H1 (cell line): Measurements from ENCODE around the gene SBK1. TPM values are rescaled to one million over a fixed set of nuclear protein-coding genes. Genes with fewer than 3 reads are reported as not detected.

Source experiments
- CTCF ChIA-PET: fragments of 300-600 bp; sonication (Branson Sonifier 250); formaldehyde crosslinking; loops from one replicate; lab custom pipeline; 2021; ENCODE audit not compliant: partially characterized antibody; lab: Charles Lee
- POLR2A ChIA-PET: fragments of 300-600 bp; sonication (Branson Sonifier 250); formaldehyde crosslinking; loops from one replicate; lab custom pipeline; 2021; ENCODE audit warnings: inconsistent platforms; ENCODE audit not compliant: partially characterized antibody; lab: Charles Lee
- DNase-seq, 2 experiments: peaks; one replicate each; pipeline versions ENCODE4 v3.0.0 to v3.0.0-alpha.2; 2010 to 2022; ENCODE audit warnings: low spot score in 2 of 2, low read depth in 1 of 2, mixed read lengths in 1 of 2
- FAIRE-seq: peaks from 2 replicates; lab custom pipeline; 2011; peaks lifted over from hg19 to GRCh38; lab: Jason Lieb, UNC
- H2AFZ ChIP-seq: 2 replicates; pipeline ENCODE4 v1.8.1; 2012; ENCODE audit warnings: low read length, inconsistent platforms
- H2AK5ac ChIP-seq: 2 replicates; pipeline ENCODE4 v1.6.1; 2013; ENCODE audit warnings: low read depth, low read length
- H2BK120ac ChIP-seq: replicated peaks from 2 replicates; pipeline ENCODE3; 2013; ENCODE audit warnings: low read depth, low read length, inconsistent platforms
- H2BK12ac ChIP-seq: 2 replicates; pipeline ENCODE4 v1.6.1; 2013; ENCODE audit warnings: low read depth, low read length
- H2BK15ac ChIP-seq: 2 replicates; pipeline ENCODE4 v1.6.1; 2013; ENCODE audit warnings: low read length
- H2BK20ac ChIP-seq: 2 replicates; pipeline ENCODE4 v1.6.1; 2013; ENCODE audit warnings: low read length
- H2BK5ac ChIP-seq: 2 replicates; pipeline ENCODE4 v1.6.1; 2013; ENCODE audit warnings: low read depth, low read length
- H3K14ac ChIP-seq: 2 replicates; pipeline ENCODE4 v1.6.1; 2013; ENCODE audit warnings: inconsistent platforms; ENCODE audit not compliant: insufficient read length
- H3K18ac ChIP-seq: 2 replicates; pipeline ENCODE4 v1.6.1; 2013; ENCODE audit warnings: low read length; ENCODE audit errors: extremely low read depth
- H3K23ac ChIP-seq: 2 replicates; pipeline ENCODE4 v1.6.1; 2013; ENCODE audit warnings: inconsistent platforms; ENCODE audit not compliant: insufficient read length
- H3K23me2 ChIP-seq: 2 replicates; pipeline ENCODE4 v1.6.1; 2013; ENCODE audit warnings: low read depth, low read length
- H3K27ac ChIP-seq: 2 replicates; pipeline ENCODE4 v1.6.1; 2011; ENCODE audit warnings: low read depth, low read length, inconsistent platforms
- H3K27me3 ChIP-seq, 4 experiments: replicated peaks in 1 of 4; 1 replicate in 1 of 4; 2 replicates in 3 of 4; pipeline versions ENCODE4 v1.6.1 to v1.8.1; 2011 to 2013; ENCODE audit warnings: low read length in 3 of 4, mild to moderate bottlenecking in 3 of 4, inconsistent platforms in 2 of 4, mixed read lengths in 2 of 4, moderate library complexity in 1 of 4; ENCODE audit not compliant: control insufficient read depth in 3 of 4, insufficient read depth in 3 of 4; ENCODE audit errors: extremely low read depth in 1 of 4
- H3K36me3 ChIP-seq, 4 experiments: 2 replicates each; pipeline versions ENCODE4 v1.6.1 to v1.8.1; 2011 to 2013; ENCODE audit warnings: mild to moderate bottlenecking in 4 of 4, low read length in 3 of 4, moderate library complexity in 2 of 4, control low read depth in 1 of 4, inconsistent platforms in 1 of 4; ENCODE audit not compliant: insufficient read depth in 4 of 4, control insufficient read depth in 2 of 4
- H3K4ac ChIP-seq: replicated peaks from 2 replicates; pipeline ENCODE3; 2013; ENCODE audit warnings: low read length, low read depth, mixed read lengths, inconsistent platforms; ENCODE audit not compliant: insufficient read length
- H3K4me1 ChIP-seq, 4 experiments: replicated peaks in 1 of 4; 1 replicate in 1 of 4; 2 replicates in 3 of 4; pipeline versions ENCODE4 v1.6.1 to v1.8.1; 2011 to 2013; ENCODE audit warnings: low read length in 3 of 4, inconsistent platforms in 2 of 4, mixed read lengths in 1 of 4; ENCODE audit not compliant: insufficient read depth in 4 of 4, control insufficient read depth in 3 of 4
- H3K4me2 ChIP-seq, 2 experiments: 2 replicates each; pipeline versions ENCODE4 v1.6.1 to v1.8.1; 2011 to 2013; ENCODE audit warnings: low read depth in 2 of 2, low read length in 2 of 2, control low read depth in 1 of 2, inconsistent platforms in 1 of 2, mild to moderate bottlenecking in 1 of 2; ENCODE audit not compliant: insufficient read depth in 1 of 2
- H3K4me3 ChIP-seq, 4 experiments: fragments of 200-600, 300-600 bp in 1 of 4; sonication (generic), shearing (Covaris generic), sonication (Bioruptor Twin) in 1 of 4; 2 replicates each; pipeline versions ENCODE4 v1.5.1 to v1.8.1; 2011 to 2016; ENCODE audit warnings: low read length in 4 of 4, low read depth in 3 of 4, control low read depth in 2 of 4, inconsistent platforms in 2 of 4, mild to moderate bottlenecking in 2 of 4, mixed read lengths in 1 of 4, moderate library complexity in 1 of 4; ENCODE audit not compliant: insufficient read depth in 2 of 4; ENCODE audit errors: extremely low read depth in 1 of 4
- H3K56ac ChIP-seq: replicated peaks from 2 replicates; pipeline ENCODE3; 2013; ENCODE audit warnings: low read depth, mild to moderate bottlenecking, mixed read lengths, low read length, inconsistent platforms; ENCODE audit not compliant: insufficient read length
- H3K79me1 ChIP-seq: 2 replicates; pipeline ENCODE4 v1.6.1; 2013; ENCODE audit warnings: low read depth, low read length, control low read depth
- H3K79me2 ChIP-seq, 2 experiments: 2 replicates each; pipeline versions ENCODE4 v1.6.1 to v1.8.1; 2012 to 2013; ENCODE audit warnings: low read length in 2 of 2, mild to moderate bottlenecking in 2 of 2, inconsistent platforms in 1 of 2; ENCODE audit not compliant: insufficient read depth in 2 of 2, control insufficient read depth in 1 of 2
- H3K9ac ChIP-seq, 4 experiments: replicated peaks in 1 of 4; 1 replicate in 1 of 4; 2 replicates in 3 of 4; pipeline versions ENCODE4 v1.6.1 to v1.8.1; 2011 to 2013; ENCODE audit warnings: low read depth in 3 of 4, low read length in 3 of 4, control low read depth in 2 of 4, mild to moderate bottlenecking in 2 of 4, moderate library complexity in 2 of 4, inconsistent platforms in 1 of 4; ENCODE audit errors: extremely low read depth in 1 of 4
- H3K9me3 ChIP-seq, 2 experiments: 2 replicates each; pipeline versions ENCODE4 v1.6.1 to v1.8.1; 2012 to 2013; ENCODE audit warnings: mild to moderate bottlenecking in 2 of 2, moderate library complexity in 2 of 2, control low read depth in 1 of 2, inconsistent platforms in 1 of 2, low read depth in 1 of 2, low read length in 1 of 2, mixed read lengths in 1 of 2; ENCODE audit not compliant: insufficient read depth in 2 of 2
- H4K20me1 ChIP-seq, 2 experiments: replicated peaks in 1 of 2; 2 replicates each; pipeline versions ENCODE3 to v1.8.1; 2011 to 2013; ENCODE audit warnings: inconsistent platforms in 2 of 2, low read length in 2 of 2, mild to moderate bottlenecking in 1 of 2; ENCODE audit not compliant: insufficient read depth in 2 of 2, control insufficient read depth in 1 of 2
- H4K5ac ChIP-seq: 2 replicates; pipeline ENCODE4 v1.6.1; 2013; ENCODE audit warnings: low read length, low read depth, mixed read lengths, inconsistent platforms; ENCODE audit not compliant: insufficient read length
- H4K8ac ChIP-seq: 2 replicates; pipeline ENCODE4 v1.8.0; 2013; ENCODE audit warnings: mild to moderate bottlenecking, moderate library complexity, low read length, inconsistent platforms; ENCODE audit not compliant: insufficient read depth; ENCODE audit errors: extremely low read depth
- H4K91ac ChIP-seq: replicated peaks from 2 replicates; pipeline ENCODE3; 2013; ENCODE audit warnings: low read length, mixed read lengths, inconsistent platforms; ENCODE audit not compliant: insufficient read length
- ASH2L ChIP-seq: fragments of 200-600, 300-600 bp; sonication (generic); IDR thresholded peaks from one replicate; pipeline ENCODE4 v1.7.1; 2017; ENCODE audit warnings: low read length
- ATF2 ChIP-seq: IDR thresholded peaks from 2 replicates; pipeline ENCODE4 v1.6.1; 2012; ENCODE audit warnings: low read length, inconsistent platforms
- CBX5 ChIP-seq: fragments of 300-800, 300-1000 bp; sonication (generic); IDR thresholded peaks from 2 replicates; pipeline ENCODE4 v1.7.1; 2016; ENCODE audit warnings: antibody characterized with exemption, low read length, low read depth
- EZH2 ChIP-seq: fragments of 200-600 bp; sonication (generic); IDR thresholded peaks from 2 replicates; pipeline ENCODE4 v1.7.1; 2012; ENCODE audit warnings: low read depth, mild to moderate bottlenecking, moderate library complexity, low read length, inconsistent platforms; ENCODE audit not compliant: severe bottlenecking
- HDAC2 ChIP-seq, 2 experiments: fragments of 300-600 bp in 1 of 2; sonication (generic) in 1 of 2; IDR thresholded peaks; 2 replicates each; pipeline ENCODE4 v1.6.1; 2011 to 2012; ENCODE audit warnings: low read depth in 2 of 2, low read length in 2 of 2, mild to moderate bottlenecking in 2 of 2, moderate library complexity in 2 of 2, borderline replicate concordance in 1 of 2, inconsistent platforms in 1 of 2
- JUN ChIP-seq: IDR thresholded peaks from 2 replicates; pipeline ENCODE4 v1.6.1; 2011; ENCODE audit warnings: low read depth, mild to moderate bottlenecking, improper control_type of control experiment, low read length
- KDM5A ChIP-seq: fragments of 200-600 bp; IDR thresholded peaks from 2 replicates; pipeline ENCODE4 v1.7.1; 2012; ENCODE audit warnings: mild to moderate bottlenecking, low read length, inconsistent platforms, mixed read lengths
- MAFK ChIP-seq: IDR thresholded peaks from 2 replicates; pipeline ENCODE4 v1.6.1; 2012; ENCODE audit warnings: low read depth, mild to moderate bottlenecking, improper control_type of control experiment, low read length
- POLR2A ChIP-seq, 2 experiments: IDR thresholded peaks; 1 replicate in 1 of 2; 2 replicates in 1 of 2; pipeline ENCODE4 v1.6.1; 2011; ENCODE audit warnings: low read depth in 2 of 2, low read length in 2 of 2, mild to moderate bottlenecking in 2 of 2; ENCODE audit errors: control extremely low read depth in 1 of 2
- POLR2AphosphoS5 ChIP-seq: IDR thresholded peaks from 2 replicates; pipeline ENCODE4 v1.6.1; 2011; ENCODE audit warnings: low read depth, low read length
- TAF7 ChIP-seq: optimal IDR thresholded peaks from 2 replicates; pipeline ENCODE3; 2011; ENCODE audit warnings: low read depth, mild to moderate bottlenecking, inconsistent platforms, low read length, moderate library complexity, borderline replicate concordance
- TCF12 ChIP-seq: IDR thresholded peaks from 2 replicates; pipeline ENCODE4 v1.6.1; 2011; ENCODE audit warnings: low read depth, mild to moderate bottlenecking, low read length
- WGBS, 2 experiments: shearing (Covaris generic) in 1 of 2; methylation state at CpG; one replicate each; pipeline versions ENCODE4 v1.1.6 to v1.1.7; 2013 to 2015; ENCODE audit warnings: low lambda C conversion rate in 2 of 2, mixed read lengths in 2 of 2, inconsistent platforms in 1 of 2, low coverage in 1 of 2, missing lambda C conversion rate in 1 of 2; ENCODE audit not compliant: insufficient replicate concordance in 2 of 2, insufficient coverage in 1 of 2, insufficient read length in 1 of 2; ENCODE audit errors: extremely low coverage in 1 of 2, missing lambda C conversion rate in 1 of 2; 5-methylcytosine and 5-hydroxymethylcytosine counted together
- polyA plus RNA-seq, 7 experiments: library from polyadenylated mRNA; depleted of rRNA in 3 of 7; stranded (reverse) in 5 of 7; unstranded in 2 of 7; fragments of >200 nt in 5 of 7; fragments of 200-250 nt in 2 of 7; gene quantifications; 1 replicate in 5 of 7; 2 replicates in 1 of 7; 4 replicates in 1 of 7; pipeline versions ENCODE4 v1.2.1 to v1.2.3, GENCODE V29; 2011 to 2013; ENCODE audit warnings: missing spikeins in 2 of 7, mixed read lengths in 2 of 7
- total RNA-seq: library from RNA; stranded (reverse); fragmentation: NEBNext Ultra II Directional; extraction: Animal tissue kit (Norgen Biotek cat#: 25700); gene quantifications from 2 replicates; pipeline ENCODE4 v1.2.1, GENCODE V29; 2021

SBK1 gene
- total and polyA plus RNA-seq, 2 of the 8 experiments (the other 6 are each of a cell fraction or from before 2014, with no cell fraction given): 18.2 to 73.9 TPM

DNA sequence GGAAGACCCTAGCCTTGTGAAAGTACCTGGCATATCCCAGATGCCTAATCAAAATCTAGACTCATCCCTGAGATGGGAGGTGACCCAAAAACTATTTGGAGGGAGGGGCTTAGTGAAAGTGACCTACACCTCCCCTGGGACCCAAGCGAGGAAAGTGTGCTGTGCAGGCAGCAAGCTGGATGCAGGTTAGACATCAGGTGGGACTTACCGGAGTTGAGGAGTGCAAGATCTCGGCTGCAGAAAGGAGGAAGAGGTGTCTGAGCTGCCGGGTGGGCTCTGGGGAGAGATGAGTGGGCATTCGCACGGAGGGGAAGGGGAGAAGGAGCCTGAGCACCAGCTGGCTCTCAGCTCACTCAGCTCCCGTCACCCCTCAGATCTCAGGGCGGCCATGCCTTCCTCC is 10.3 kb upstream of the SBK1 start:
- Histone ChIP-seq H3K4me3 (no peak overlapping the region), H3K9me3 (no peaks in the 10 kb centered on the region), H4K5ac (no peak overlapping the region), H2BK5ac (no peak overlapping the region), H2AFZ (no peak overlapping the region), H4K91ac (no peak overlapping the region), H3K79me2 (no peaks in the 10 kb centered on the region), H4K20me1 (peaks cover 0 to 13% of the 10 kb centered on the region in 2 experiments), H3K14ac (no peak overlapping the region), H3K79me1 (peaks cover 3% of the 10 kb centered on the region; the same call in 1 of the 2 replicates), H3K27ac (no peak overlapping the region), H2BK20ac (no peak overlapping the region), H3K4me1 (peaks cover 0 to 7% (median 1%) of the 10 kb centered on the region in 4 experiments; a peak in 3 of 7 replicates), H2AK5ac (no peak overlapping the region), H3K4me2 (no peak overlapping the region), H3K4ac (no peak overlapping the region), H3K56ac (no peak overlapping the region), H2BK15ac (no peak overlapping the region), H3K23me2 (peaks cover 2% of the 10 kb centered on the region; the same call in 1 of the 2 replicates), H2BK120ac (no peak overlapping the region), H3K9ac (no peak overlapping the region), H3K27me3 (peaks cover 0 to 6% (median 3%) of the 10 kb centered on the region in 4 experiments; a peak in 5 of 7 replicates), H3K36me3 (no peaks in the 10 kb centered on the region; a peak in 2 of 8 replicates), H4K8ac (no peak overlapping the region), H3K23ac (no peak overlapping the region), H2BK12ac (no peak overlapping the region), H3K18ac (no peak overlapping the region)
- WGBS, 2 experiments: 95% methylated on average over 8 of the region's 8 CpGs; no CpG with 5 or more reads in 1 of the 2 experiments
- ChIA-PET POLR2A (interaction anchor here (0.9 to 4.7 kb wide), 8 partner anchors 11 to 37 kb away, joined by 3 to 45 read pairs (median 4); partner anchors contain the start of gene SBK1), CTCF (interaction anchor here (0.7 to 10.9 kb wide), 9 partner anchors 9 to 88 kb away, joined by 3 to 152 read pairs (median 6); partner anchors contain the start of gene SBK1)
- no peak for FAIRE-seq
- DNase-seq: no peak
- no peak for TF ChIP-seq EZH2
- no peak for TF ChIP-seq POLR2A (IDR thresholded peaks at IDR 0.05; ENCODE audit: control extremely low read depth in 1 of 2, low read depth in 2 of 2, low read length in 2 of 2)
- no peak for TF ChIP-seq CBX5
- no peak for TF ChIP-seq JUN
- TF ChIP-seq ASH2L: no peak
- TF ChIP-seq KDM5A: no peak
- no peak for TF ChIP-seq ATF2
- TF ChIP-seq TAF7: no peak
- no peak for TF ChIP-seq TCF12
- TF ChIP-seq HDAC2 (IDR thresholded peaks at IDR 0.05; ENCODE audit: borderline replicate concordance in 1 of 2, low read depth in 2 of 2, low read length in 2 of 2): peak in 1 of 2 experiments; percentile 82; a peak in 2 of 4 replicates
- TF ChIP-seq POLR2AphosphoS5: no peak
- no peak for TF ChIP-seq MAFK
